HG03159 (cell line): Measurements from ENCODE around the gene TSEN54.

Experiments used
- ATAC-seq: cut with Tn5 transposase; IDR thresholded peaks from one replicate; pipeline ENCODE4 v1.9.1; 2021; ENCODE audit warnings: mild to moderate bottlenecking, moderate library complexity; ENCODE audit not compliant: unreplicated experiment

The TSEN54 gene

DNA sequence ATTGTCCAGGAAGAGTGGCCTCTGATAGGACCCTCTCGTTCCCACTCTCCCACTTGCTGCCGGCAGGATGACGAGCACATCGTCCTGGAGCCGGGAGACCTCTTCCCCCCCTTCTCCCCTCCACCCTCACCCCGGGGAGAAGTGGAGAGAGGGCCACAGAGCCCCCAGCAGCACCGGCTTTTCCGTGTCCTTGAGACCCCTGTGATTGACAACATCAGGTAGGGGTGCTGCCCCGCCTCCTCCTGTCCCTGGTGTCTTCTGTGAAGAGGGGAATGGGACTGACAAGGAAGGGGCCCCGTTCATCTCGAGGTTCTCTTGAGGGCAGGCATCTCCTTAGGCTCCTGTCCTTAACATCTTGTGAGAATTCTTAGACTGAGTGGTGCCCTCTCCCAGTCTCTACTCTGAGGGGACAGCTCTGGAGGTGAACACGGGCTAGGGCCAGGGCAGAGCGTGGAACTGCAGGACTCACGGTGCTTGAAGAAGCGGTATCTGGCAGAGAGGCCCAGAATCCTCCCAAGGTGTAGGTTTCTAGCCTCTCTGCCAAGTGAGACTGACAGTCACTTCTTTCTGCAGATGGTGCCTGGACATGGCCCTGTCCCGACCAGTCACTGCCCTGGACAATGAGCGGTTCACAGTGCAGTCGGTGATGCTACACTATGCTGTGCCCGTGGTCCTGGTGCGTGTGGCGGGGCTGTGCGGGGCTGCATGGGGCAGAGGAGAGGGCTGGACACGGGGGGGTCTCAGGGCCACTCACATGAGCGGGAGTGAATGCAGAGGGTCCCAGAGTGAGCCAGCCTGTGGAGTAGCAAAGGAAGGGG is 27.4 kb upstream of the TSEN54 start:
- ATAC-seq: no peak

DNA sequence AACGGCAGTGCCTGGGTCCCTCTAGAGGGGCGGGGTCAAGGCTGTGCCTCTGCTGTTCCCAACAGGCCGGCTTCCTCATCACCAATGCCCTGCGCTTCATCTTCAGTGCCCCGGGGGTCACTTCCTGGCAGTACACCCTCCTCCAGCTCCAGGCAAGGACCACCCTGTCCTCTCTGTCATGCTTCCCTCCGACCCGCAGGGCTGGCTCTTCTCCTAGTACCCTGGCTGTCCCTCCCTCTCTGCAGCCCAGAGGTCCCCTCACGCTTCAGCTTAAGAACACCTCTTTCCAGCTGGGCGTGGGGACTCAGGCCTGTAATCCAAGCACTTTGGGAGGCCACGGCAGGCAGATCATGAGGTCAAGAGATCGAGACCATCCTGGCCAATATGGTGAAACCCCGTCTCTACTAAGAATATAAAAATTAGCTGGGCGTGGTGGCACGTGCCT is 26.8 kb upstream of the TSEN54 start:
- ATAC-seq: no peak

DNA sequence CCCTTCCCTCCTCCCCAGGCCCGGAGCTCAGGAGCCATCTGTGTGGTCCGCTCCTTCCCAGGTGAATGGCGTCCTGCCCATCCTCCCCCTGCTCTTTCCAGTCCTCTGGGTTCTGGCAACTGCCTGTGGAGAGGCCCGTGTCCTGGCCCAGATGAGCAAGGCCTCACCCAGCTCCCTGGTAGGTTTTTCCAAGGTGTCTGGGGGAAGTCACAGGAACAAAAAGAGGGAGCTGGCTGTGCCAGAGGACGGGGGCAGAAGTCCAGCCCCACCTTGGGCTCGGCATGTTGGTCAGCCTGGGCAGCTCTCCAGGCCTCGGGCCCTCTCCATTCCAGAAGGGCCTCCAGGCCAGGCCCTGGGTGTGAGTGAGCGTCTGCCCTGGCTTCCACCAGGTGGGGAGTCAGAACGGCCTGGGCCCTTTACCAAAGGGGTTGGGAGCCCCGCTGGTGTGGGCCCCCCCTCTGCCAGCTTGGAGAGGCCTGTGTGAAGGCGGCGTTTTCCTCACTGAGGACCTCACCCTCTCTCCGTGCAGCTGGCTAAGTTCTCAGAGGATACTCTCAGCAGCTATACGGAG is 26.1 kb upstream of the TSEN54 start:
- no peak for ATAC-seq

DNA sequence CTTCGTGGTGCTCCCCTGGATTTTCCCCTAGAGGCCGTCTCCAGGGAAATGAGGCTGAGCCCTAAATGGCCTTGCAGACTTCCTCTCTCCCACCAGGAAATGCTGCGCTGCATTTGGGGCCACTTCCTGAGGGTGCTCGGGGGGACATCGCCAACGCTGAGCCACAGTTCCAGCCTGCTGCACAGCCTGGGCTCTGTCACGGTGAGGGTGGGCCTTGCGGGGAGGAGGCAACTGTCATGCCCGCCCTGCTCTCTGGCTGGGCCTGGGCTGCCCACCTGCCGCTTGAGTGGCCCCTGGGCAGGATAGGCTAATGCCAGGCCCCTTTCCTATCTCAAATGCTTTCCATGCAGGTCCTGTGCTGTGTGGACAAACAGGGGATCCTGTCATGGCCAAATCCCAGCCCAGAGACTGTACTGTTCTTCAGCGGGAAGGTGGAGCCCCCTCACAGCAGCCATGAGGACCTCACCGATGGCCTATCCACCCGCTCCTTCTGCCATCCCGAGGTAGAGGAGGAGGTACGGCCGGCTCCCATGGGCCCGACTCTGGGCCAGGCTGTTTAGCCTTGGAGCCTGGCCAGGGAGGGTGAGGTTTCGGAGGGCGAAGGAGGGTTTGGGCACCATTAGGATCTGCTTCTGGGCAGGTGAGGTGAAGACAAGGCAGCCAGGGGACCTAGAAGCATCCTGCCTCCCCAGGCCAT is 25.2 kb upstream of the TSEN54 start:
- ATAC-seq: no peak

DNA sequence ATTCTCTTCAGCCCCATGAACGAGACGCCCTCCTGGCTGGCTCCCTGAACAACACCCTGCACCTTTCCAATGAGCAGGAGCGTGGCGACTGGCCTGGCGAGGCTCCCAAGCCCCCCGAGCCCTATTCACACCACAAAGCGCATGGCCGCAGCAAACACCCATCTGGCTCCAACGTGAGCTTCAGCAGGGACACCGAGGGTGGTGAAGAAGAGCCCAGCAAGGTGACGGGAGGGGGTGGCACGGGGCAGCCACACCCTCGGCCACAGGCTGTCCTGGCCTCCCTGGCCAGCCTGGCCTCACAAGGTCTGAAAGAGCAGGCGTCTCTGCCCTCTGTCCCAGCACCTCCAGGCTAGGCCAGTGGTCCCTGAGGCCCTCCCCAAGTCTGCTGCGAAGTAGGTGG is 24.6 kb upstream of the TSEN54 start:
- ATAC-seq: no peak

DNA sequence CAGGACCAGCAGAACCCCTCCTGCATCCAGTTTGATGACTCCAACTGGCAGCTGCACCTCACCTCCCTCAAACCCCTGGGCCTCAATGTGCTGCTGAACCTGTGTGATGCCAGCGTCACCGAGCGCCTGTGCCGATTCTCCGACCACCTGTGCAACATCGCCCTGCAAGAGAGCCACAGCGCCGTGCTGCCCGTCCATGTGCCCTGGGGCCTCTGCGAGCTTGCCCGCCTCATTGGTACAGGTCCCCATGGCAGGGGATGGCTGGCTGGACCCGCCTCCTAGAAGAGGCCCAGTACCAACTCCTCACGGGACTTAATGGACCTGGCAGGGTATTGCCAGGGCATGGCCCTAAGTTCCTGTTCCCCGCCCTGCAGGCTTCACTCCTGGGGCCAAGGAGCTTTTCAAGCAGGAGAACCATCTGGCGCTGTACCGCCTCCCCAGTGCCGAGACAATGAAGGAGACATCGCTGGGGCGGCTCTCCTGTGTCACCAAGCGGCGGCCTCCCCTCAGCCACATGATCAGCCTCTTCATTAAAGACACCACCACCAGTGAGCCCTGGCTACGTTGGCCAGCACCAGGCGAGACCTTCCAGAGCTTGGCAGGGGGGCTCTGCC is 23.7 kb upstream of the TSEN54 start:
- no peak for ATAC-seq

DNA sequence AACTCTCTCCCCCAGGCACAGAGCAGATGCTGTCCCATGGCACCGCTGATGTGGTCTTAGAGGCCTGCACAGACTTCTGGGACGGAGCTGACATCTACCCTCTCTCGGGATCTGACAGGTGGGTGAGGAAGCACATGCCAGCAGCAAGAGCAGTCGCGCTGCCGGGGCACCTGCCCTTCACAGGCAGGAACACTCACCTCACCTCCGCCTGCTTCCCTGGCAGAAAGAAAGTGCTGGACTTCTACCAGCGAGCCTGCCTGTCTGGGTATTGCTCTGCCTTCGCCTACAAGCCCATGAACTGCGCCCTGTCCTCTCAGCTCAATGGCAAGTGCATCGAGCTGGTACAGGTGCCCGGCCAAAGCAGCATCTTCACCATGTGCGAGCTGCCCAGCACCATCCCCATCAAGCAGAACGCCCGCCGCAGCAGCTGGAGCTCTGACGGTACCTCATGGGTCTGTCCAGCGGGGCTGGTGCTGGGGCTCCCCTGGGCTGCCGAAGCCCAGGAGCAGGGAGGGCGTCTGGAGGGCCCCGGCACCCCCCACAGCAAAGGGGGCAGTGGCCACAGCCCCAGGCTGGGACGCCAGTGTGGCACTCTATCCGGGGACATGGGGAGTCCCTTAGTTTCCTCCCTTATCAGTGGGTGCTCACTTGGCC is 22.7 kb upstream of the TSEN54 start:
- no peak for ATAC-seq

DNA sequence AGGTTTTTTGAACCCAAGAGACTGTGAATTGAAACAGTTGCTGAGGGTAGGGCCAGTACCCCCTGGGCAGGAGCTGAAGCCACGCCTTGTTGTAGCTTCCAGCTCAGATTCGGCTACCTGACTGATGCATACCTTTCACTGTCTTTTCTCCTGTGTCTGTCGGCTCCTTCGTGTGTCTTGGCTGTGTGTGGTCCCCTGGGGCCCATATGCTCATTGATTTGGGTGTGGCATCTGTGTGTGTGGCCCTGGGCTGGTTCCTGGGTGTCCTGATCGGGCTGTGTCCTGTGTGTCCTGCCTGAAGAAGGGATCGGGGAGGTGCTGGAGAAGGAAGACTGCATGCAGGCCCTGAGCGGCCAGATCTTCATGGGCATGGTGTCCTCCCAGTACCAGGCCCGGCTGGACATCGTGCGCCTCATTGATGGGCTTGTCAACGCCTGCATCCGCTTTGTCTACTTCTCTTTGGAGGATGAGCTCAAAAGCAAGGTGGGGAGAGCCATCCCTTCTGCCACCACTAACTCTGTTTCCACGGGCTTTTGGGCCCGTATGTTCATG is 21.9 kb upstream of the TSEN54 start:
- no peak for ATAC-seq

DNA sequence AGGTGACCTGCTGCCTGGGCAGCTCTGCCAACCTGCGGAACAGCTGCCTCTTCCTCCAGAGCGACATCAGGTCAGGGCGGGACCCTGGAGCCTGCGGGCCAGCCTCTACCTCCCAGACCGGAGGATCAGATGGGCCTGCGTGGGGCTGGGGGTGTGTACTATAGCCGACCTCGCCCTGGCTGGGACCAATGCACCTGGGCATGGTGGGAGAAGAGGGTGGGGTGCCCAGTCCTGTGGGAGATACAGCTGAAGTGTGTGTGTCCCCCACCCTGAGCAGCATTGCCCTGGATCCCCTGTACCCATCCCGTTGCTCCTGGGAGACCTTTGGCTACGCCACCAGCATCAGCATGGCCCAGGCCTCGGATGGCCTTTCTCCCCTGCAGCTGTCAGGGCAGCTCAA is 20.3 kb upstream of the TSEN54 start:
- no peak for ATAC-seq

DNA sequence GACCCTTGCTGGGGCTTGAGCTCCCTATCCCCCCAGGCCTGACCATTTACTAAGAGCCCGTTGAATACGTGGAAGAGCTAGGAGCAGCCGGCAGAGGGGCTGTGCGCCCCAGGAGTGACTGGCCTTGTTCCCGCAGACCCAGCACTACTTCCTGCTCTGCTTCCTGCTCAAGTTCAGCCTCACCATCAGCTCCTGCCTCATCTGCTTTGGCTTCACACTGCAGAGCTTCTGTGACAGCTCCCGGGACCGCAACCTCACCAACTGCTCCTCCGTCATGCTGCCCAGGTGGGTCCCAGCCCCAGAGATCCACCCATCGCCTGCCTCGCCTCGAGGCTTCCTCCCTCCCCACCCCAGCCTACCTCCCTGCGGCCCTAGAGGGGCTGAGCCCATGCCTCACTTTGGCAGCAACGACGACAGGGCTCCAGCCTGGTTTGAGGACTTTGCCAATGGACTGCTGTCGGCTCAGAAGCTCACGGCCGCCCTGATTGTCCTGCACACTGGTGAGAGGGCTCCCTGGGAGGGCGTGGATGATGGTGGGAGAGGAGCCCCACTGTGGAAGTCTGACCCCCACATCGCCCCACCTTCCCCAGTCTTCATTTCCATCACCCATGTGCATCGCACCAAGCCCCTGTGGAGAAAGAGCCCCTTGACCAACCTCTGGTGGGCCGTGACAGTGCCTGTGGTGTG is 18.1 kb upstream of the TSEN54 start:
- ATAC-seq: no peak

DNA sequence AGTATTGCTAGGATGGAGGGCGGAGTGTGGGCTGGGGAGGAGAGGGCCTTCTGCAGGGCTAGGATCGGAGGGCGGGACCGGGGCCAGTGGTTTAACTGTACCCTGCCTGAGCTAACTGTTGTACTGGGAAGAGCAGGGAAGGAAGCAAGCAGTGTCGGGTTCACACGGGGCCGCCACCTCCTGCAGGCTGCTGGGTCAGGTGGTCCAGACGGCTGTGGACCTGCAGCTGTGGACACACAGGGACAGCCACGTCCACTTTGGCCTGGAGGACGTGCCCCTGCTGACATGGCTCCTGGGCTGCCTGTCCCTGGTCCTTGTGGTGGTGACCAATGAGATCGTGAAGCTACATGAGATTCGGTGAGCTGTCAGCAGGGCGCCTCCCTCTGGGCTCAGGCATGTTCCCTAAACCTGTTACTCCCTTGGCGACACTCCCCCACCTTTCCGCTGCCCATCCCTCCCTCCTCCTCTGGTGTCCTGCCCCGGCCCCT is 17.6 kb upstream of the TSEN54 start:
- ATAC-seq: no peak

DNA sequence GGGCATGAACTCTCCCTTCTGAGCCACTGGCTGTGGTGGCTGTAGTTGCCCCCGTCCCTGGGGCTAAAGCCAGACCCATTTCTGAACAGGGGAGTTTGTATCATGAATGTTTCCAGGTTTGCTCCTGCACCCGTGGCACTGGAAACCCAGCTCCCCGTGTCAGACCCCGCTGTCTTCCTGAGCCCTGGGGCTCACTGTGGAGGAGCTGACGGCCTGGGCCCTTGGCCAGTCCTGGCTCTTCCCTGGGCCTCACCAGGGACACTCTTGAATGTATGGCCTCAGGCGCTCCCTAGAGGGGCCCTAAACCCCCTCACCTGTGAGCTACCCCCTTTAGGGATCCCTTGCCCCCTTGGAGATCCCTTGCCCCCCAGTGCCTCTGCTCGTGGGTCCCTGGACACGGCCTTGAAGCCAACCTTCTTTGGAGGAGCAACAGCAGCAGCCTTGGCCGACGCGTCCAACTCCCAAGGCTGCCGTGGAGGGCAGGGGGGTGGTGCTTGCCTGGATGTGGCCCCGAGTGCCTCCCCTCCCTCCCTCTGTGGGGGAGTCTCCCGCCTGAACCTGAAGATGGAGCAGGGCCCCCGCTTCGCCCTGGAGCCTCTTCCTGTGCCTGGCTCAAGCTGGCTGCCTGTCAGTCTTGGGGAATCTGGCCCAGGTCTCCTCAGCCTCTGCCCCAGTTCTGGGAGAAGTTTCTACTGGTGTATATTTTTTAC is 16.9 kb upstream of the TSEN54 start:
- no peak for ATAC-seq

DNA sequence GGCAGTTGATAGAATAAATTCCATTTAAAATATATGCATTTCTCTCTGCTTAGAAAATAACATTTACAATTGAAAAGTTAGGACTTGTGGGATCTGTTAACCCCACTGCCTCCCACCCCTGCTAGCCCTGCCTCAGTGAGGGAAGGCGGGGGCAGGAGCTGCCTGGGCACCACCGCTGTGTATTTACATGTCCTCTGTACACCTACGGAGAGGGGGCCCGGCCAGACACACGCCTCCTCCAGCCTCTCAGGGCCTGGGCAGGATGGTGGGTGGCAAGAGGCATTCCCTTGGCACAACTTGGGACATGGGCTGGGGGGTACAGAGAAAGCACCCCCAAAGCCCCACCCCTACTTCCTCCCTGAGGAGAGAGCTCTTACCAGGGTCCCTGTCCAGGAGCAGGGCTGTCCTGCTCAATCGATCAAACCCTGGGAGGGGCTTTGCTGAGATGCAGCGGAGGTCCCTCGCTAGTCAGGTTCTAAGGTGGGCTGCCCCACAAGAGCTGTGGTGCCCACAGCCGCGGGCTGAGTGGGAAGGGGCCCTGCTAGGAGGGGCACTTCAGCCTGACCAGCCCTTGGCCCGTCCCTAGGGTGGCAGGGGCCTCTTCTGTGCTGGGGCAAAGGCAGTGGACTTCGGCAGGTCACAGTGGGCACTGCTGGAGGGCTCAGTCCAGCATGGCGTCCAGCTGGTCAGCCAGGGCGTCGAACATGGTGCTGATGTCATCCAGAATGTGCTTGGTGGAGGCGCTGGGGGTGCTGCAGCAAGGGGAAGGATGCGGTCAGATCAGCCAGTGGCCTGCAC is 15.7 kb upstream of the TSEN54 start:
- no peak for ATAC-seq

DNA sequence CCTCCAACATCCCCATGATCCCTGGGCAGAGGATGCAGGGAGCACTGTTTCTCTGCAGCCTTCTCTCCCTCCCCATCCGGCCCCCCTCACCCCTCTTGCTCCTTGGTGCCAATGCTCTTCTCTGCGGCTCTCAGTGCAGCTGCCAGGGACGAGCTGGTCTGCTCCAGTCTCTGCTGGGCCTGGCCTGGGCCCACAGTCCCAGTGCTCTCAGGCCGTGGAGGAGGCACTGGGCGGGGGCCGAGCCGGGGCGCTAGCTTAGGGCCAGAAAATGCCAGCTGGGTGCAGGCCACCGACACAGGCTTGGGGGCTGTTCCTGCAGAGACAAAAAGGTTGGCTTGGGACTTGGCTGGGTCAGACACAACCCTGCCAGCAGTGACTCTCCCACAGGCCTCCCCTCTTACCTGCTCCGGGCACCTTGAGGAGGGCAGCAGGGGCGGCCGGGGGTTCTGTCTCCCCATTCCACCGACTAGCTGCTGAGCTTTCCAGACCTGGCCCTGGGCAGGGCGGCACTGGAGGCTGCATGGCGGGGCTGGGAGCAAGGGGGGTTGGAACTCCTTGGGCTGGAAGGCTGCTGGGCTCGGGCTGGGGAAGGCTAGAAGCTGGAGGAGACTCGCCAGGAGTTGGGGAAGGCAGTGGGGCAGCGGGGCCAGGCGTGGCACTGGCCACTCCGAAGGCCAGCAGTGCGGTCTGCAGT is 14.8 kb upstream of the TSEN54 start:
- ATAC-seq: no peak

DNA sequence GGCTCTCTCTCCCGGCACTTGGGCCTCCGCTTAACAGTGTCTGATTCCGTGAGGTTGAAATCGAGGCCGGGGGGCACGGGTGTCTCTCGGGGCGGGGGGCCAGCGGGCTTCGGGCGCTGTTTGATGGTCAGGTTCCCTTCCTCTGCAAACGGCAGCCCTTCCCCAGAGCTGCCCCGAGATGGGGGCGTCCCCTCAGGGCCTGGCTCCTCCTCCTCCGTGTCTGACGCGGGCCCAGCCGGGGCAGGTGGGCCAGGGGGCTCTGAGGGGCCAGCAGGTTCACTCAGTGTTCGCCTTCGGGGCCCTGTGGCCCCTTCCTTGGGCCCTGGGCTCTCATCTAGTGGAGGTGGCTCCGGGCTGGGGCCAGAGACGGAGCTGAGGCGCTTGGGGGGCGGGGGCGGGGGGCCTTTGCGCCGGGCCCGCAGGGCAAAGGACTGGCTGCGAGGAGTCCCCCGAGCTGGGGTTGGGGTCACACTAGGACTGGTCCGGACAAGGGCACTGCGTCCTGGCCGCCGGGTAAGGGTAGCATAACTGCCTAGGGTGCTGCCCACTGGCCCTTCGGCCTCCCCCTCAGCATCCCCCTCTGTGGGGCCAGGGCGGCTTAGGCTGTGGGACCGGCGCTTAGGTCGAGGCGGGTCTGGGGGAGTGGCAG is 14.1 kb upstream of the TSEN54 start:
- no peak for ATAC-seq

DNA sequence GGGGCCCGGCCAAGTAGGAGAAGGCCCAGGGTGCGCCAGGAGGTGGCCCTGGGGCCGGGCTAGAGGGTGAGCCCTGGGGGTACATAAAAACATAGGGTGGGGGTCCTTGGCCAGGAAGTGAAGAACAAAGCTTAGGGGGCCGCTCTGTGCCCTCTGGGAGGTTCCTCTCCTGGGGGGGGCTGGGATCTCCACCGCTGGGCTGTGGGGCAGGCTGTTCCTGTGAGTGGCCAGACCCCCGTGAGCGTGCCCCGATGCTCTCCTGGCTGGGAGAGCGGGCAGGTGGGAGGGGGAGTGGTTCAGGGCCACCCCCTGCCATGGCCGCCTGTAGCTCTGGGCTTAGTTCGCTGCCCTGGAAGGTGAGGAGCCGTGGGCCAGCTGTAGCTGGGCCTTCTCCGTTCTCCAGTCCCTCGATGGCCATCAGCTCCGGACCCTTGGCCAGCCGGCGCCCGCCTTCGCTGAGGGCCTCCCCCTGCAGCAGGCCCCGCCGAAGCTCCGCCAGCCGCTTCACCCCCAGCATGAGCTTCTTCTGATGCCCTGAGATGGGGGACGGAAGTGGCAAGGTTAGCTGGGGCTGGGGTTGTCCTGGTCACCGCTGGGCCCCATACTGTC is 13.5 kb upstream of the TSEN54 start:
- no peak for ATAC-seq

DNA sequence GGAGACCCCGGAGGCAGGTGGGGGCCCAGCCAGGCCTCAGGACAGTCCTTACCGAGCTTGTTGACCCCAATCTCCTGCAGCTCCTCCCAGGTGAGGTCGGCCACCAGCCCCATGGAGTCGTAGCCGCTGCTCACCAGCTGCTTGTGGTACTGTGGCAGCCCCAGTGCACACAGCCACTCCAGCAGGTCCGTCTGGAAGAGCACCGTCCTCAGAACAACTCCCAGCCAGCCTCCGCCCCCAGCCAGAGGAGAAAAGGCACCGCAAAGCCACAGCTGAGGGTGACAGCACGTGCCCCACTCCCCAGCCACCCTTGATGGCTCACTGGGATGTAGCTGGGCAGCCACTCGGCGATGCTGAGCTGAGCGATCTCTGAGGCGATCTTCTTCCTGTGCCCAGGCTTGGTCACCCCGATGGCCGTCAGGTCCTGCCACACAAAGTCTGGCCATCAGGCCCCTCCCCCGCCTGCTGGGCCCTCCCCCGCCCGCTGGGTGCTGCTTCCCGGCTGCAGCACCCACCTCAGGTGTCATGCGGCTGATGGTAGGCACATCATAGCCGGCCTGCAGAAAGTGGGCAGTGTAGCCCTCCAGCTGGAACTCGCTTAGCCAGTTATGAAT is 12.9 kb upstream of the TSEN54 start:
- ATAC-seq: no peak
